Measurements from ENCODE around the gene MXI1.
"Not testable (repeated sequence)": the region's sequence is repeated elsewhere in the genome, so short reads cannot be mapped to it uniquely, and the experiment has no call there.

MXI1 gene

DNA sequence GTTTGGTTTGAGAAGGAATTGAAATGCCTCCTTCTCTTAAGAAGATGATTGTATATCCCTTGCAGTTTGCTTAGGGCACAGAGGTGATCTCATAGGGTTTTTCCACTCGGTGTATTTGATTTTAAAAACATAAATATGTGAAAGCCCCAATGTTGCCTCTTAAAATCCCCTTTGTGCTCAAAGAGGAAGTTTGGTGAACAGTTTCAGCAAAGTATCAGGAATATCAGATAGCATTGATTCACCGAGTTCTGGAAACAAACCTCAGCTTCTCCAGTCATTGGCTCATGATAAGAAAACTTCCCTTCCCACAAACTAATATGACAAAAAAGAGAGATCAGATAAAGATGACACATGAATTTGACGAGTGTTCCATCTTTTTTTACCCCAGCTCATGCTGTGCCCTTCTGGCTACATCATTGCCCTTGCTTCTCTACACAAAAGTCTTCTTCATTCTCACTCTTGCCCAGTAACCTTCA, 117.4 kb downstream of the MXI1 start:
- DNase-seq, result no peak

- DNase-seq, result no peak
These were observed 119.1 kb downstream of the MXI1 start for GRCh38 chr10:110326351-110327032.

GRCh38 chr10:110327262-110327914, 120.0 kb downstream of the MXI1 start:
- no peak for DNase-seq

- no peak for DNase-seq
These were observed 123.3 kb downstream of the MXI1 start for GRCh38 chr10:110330675-110331074.

GRCh38 chr10:110331226-110331795, 123.9 kb downstream of the MXI1 start:
- not testable (repeated sequence) for DNase-seq

- DNase-seq, result no peak
These were observed 126.8 kb downstream of the MXI1 start for GRCh38 chr10:110334061-110334656.

- no peak for DNase-seq
These were observed 128.1 kb downstream of the MXI1 start for GRCh38 chr10:110335314-110336064.

DNA sequence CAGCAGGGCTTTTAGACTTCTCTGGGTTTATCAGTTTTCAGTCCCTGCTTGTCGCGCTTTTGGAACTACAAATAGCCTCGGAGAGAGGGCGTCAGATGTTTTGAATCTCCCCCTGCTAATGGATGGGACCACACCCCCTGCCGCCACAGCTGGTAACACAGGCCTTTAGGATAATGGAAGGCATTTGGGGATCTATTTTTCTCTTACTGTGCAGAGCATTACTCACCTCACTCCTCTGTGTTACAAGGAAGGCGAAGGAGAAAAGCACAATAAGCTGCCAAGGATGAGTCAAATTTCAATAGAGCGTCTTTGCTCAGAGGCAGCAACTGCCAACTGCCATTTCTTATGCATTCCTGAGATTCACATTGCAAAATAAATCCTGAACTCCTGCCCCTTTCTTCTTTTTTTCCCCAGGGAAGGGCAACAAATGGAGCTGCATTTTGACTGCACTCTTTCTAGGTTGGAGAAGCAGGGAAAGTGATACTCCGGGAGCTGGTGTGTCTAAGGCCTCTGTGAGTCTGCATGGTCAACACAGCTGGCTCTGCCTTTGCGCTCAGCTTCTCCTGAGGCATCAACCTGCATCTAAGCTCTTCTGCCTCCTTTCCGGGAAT, 128.8 kb downstream of the MXI1 start:
- no peak for DNase-seq
